ENCODE results near the gene LHX6. TPM values are rescaled to one million over a fixed set of nuclear protein-coding genes. Genes with fewer than 3 reads are reported as not detected.
A peak's percentile ranks its signal among the peaks of the same experiment; 100 is the strongest.

The LHX6 gene
- total and polyA plus RNA-seq, 2 of the 13 experiments (the other 11 are each of a cell fraction or from before 2014, with no cell fraction given): 1.1 to 1.3 TPM

DNA sequence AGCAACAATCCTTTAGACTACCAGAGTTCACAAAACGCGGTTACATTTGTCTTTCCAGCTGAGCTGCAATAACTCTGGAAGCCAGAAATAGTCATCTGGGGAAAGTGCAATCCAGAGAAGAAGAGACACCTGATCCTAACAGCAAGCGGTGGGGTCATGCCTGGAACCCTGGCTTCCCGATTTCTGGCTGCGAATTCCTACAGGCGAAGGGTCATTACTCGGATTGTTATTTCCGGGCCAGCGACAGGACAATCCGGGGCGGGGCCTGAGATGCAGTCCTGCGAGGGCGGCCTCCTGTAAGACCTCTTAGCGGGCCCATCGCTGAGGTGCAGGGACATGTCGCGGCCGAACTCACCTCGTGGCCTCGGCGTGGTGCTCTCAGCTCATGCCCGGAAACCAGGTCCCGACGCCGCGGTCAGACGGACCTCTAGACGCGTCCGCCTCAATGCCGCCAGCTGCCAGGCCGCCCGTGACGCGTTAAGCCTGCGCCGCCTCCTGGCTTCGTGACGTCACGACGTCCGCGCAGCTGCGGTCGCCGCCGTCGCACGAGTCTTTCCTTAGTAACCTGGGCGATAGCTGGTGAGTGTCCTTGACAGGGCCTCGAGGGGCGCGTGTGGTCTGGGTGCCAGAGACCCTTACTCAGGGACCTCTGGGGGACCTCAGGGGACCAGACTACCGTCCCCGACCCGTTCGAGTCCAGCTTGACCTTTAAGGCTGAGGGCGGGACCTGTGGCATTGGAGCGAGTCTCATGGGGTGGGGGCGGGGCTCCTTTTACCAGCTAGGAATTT lies 35.8 kb upstream of the LHX6 start, which contains the start of the genes MRRF and RBM18 (continued):
- TF ChIP-seq ZZZ3 (CRISPR knock-in tag; IDR thresholded peaks at IDR 0.05; ENCODE audit: borderline replicate concordance): peak; percentile 95; the same call in 1 of the 2 replicates
- no peak for TF ChIP-seq SP1 (IDR thresholded peaks at IDR 0.05)
- peak; percentile 84 for TF ChIP-seq SP1 (CRISPR knock-in tag; IDR thresholded peaks at IDR 0.05)
- TF ChIP-seq KDM1A (CRISPR knock-in tag; IDR thresholded peaks at IDR 0.05): no peak
- peak; percentile 90 for TF ChIP-seq TFDP2 (CRISPR knock-in tag; IDR thresholded peaks at IDR 0.05)
- no peak for TF ChIP-seq ARNT (IDR thresholded peaks at IDR 0.05)
- peak; percentile 98 for TF ChIP-seq ZIK1 (CRISPR knock-in tag; IDR thresholded peaks at IDR 0.05; ENCODE audit: borderline replicate concordance, low read depth)
- 0 out of 2 replicates have a peak, but pooled peaks have one; percentile 30 for TF ChIP-seq FUBP1 (CRISPR knock-in tag; IDR thresholded peaks at IDR 0.05; ENCODE audit: borderline replicate concordance)
- TF ChIP-seq ZGPAT (CRISPR knock-in tag; IDR thresholded peaks at IDR 0.05): peak; percentile 94
- TF ChIP-seq REL (CRISPR knock-in tag; conservative IDR thresholded peaks at IDR 0.05): peak; percentile 59; the same call in 1 of the 2 replicates
- TF ChIP-seq ZBTB8A (CRISPR knock-in tag; IDR thresholded peaks at IDR 0.05; ENCODE audit: borderline replicate concordance, low read depth): peak; percentile 89; the same call in 1 of the 2 replicates
- peak; percentile 78 for TF ChIP-seq ZNF142 (CRISPR knock-in tag; IDR thresholded peaks at IDR 0.05)
- TF ChIP-seq ZNF557 (CRISPR knock-in tag; IDR thresholded peaks at IDR 0.05): no peak; the same call in 1 of the 2 replicates
- TF ChIP-seq ZNF530 (CRISPR knock-in tag; IDR thresholded peaks at IDR 0.05; ENCODE audit: low read depth): 0 out of 2 replicates have a peak, but pooled peaks have one; percentile 28
- TF ChIP-seq SAFB2 (CRISPR knock-in tag; IDR thresholded peaks at IDR 0.05; ENCODE audit: borderline replicate concordance, low read depth): peak; percentile 96
- peak; percentile 45; the same call in 1 of the 2 replicates for TF ChIP-seq KDM4B (CRISPR knock-in tag; IDR thresholded peaks at IDR 0.05)

Measured in HepG2 (cell line).